ENCODE results near the gene S100A7A. TPM values are rescaled to one million over a fixed set of nuclear protein-coding genes. Genes with fewer than 3 reads are reported as not detected.

Gene S100A7A
- not detected for total RNA-seq

DNA sequence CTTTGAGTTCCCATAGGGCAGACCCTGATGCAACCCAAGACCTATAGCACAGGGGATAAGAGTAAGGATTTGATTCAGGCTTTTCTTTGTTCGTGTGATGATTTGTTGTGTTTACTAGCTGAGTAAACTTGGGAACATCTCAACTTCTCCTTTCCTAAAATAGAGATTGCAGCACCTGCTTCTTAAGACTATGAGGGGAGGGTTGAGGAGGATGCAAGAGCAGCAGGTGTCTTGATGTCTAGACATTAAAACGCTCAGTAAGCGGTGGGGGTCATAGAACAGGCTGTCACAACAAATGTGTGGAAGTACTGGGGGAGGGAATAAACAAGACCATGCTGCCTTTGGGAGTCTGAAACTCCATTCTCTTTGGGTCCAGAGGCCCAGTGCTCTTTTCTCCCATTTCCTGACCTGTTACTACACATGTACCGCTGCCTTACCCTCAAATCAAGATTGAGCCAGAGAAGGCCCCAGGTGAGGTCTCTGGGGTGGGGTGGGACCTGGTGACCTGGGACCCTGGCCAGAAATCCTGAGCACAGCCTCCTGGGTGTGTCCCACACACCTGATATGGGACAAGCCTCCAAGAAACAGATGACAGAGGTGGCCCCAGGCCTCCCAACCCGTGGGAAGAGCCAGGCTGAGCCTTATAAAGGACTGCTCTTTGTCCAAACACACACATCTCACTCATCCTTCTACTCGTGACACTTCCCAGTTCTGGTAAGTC is at the start of gene S100A7A:
S100A7A (plus strand) TSS at position 671 of the 721 bp plus-strand sequence. CDS start 1,563 bp downstream, outside the sequence.
- DNase-seq (ENCODE audit: low spot score), result no peak
- no peak for ATAC-seq

DNA sequence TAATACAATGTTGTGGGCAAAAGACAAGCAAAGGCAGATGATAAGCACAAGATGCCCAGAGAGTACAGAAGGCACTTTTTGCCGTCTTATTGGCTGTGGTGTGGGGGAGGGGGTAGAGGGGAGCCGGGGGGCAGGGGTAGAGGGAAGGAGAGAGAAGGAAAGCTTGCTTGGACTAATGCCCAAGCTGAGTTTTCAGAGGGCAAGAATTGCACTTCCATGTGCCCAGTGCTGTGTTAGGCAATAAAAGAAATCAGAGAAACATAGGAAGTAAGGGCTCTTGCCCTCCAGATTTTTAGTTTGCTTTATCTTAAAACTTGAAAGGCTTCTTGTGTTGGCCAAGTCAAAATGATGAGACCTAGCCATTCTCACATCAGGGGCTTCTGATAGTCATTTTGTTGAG is 49.2 kb upstream of the S100A7A start:
- no peak for ATAC-seq
- no peak for DNase-seq (ENCODE audit: low spot score)

- DNase-seq (ENCODE audit: low spot score) (no peak), ATAC-seq (no peak)
Observed at GRCh38 chr1:153368495-153368894, 47.8 kb upstream of the S100A7A start.

GRCh38 chr1:153370146-153370545 is 46.2 kb upstream of the S100A7A start:
- DNase-seq (ENCODE audit: low spot score) (no peak), ATAC-seq (no peak)

DNA sequence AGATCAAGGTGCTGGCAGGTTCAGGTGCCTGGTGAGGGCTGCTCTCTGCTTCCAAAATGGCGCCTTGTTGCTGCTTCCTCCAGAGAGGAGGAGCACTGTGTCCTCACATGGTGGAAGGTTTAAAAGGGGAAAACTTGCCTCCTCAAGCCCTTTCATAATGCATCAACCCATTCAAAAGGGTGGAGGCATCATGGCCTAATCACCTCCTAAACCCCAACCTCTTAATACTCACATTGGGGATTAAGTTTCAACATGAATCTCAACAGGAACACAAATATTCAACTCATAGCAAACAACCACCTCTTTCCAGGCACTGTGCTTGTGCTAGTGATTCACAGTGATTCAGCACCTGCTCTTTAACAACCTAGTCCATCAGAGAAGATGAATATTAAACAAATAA is 45.1 kb upstream of the S100A7A start:
- no peak for DNase-seq (ENCODE audit: low spot score)
- ATAC-seq, result no peak

DNA sequence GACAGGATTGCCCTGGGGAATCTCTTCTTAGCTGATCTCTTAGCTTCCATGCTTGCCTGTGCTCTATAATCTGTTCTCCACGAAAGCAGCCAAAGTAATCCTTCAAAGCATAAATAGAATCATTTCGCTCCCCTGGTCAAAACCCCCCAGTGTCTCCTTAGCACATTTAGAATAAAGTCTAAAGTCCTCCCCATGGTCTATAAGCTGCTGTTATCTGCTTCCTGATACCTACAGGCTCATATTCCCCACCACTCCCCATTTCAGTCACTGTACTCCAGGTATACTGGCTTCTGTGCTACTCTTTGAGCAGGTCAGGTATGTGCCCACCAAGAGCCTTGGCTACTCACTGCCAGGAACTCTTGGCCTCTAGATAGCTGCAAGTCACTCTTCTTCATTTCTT is 43.7 kb upstream of the S100A7A start:
- DNase-seq (ENCODE audit: low spot score) (no peak), ATAC-seq (no peak)

DNA sequence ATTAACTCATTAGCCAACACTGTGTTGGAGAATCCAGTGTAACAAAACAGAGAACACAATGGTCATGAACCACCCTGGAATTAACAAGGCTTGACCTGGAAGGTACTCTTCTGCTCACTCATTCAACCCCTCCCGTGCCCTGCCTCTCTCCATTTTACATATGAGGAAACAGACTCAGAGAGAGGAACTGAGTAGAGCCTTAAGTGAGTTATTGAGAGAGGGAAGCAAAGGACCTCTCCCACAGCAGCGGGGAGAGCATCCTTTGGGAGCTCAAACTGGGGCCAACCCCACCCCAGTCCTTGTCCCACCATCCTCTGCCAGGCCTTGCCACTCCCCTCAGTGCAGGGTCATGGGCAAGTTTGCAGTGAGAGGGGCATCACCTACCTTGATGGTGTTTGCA is 42.2 kb upstream of the S100A7A start:
- DNase-seq (ENCODE audit: low spot score) (peak; percentile 45), ATAC-seq (no peak)

GRCh38 chr1:153375511-153375910 is 40.8 kb upstream of the S100A7A start, which contains the start of gene S100A12:
TSS of gene S100A12 (minus strand) at chr1:153375621. CDS start at chr1:153374592, 1,029 bp downstream.
- ATAC-seq (no peak), DNase-seq (ENCODE audit: low spot score) (peak; percentile 39)

GRCh38 chr1:153379591-153379990 is 36.7 kb upstream of the S100A7A start:
- ATAC-seq (no peak), DNase-seq (ENCODE audit: low spot score) (no peak)

GRCh38 chr1:153380711-153381110 is 35.6 kb upstream of the S100A7A start:
- ATAC-seq (no peak), DNase-seq (ENCODE audit: low spot score) (peak; percentile 30)

- peak; percentile 35 for DNase-seq (ENCODE audit: low spot score)
Observed at GRCh38 chr1:153384958-153385580, 31.3 kb upstream of the S100A7A start.

GRCh38 chr1:153386500-153386901 is 29.8 kb upstream of the S100A7A start:
- peak; percentile 34 for ATAC-seq

More at GRCh38 chr1:153384958-153385580, 31.3 kb upstream of the S100A7A start:
- ATAC-seq, result no peak

GRCh38 chr1:153387001-153387400 is 29.3 kb upstream of the S100A7A start:
- ATAC-seq (no peak), DNase-seq (ENCODE audit: low spot score) (no peak)

More at GRCh38 chr1:153386500-153386901, 29.8 kb upstream of the S100A7A start:
- DNase-seq (ENCODE audit: low spot score), result peak; percentile 49

DNA sequence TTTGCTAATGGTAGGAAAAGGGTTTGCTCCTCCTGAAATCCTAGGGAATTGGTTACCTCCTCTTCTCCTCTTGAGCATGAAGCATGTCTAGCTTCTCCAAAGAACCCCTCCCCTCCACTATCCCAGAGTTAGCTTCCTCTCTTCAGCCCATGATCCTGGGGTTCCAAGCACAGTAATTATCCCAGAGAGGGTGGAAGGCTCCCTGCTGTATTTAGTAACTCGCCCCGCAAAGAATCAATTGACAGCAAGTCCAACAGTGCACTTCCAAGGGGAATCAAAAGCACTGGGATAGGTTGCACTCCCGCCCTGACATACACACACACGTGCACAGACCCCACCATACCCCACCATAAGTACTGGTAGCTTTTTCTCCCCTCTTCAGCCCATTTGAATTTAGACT is 28.5 kb upstream of the S100A7A start:
- peak; percentile 41 for DNase-seq (ENCODE audit: low spot score)
- ATAC-seq, result no peak

- ATAC-seq, result no peak
- DNase-seq (ENCODE audit: low spot score), result no peak
Observed at GRCh38 chr1:153389401-153389800, 26.9 kb upstream of the S100A7A start.

DNA sequence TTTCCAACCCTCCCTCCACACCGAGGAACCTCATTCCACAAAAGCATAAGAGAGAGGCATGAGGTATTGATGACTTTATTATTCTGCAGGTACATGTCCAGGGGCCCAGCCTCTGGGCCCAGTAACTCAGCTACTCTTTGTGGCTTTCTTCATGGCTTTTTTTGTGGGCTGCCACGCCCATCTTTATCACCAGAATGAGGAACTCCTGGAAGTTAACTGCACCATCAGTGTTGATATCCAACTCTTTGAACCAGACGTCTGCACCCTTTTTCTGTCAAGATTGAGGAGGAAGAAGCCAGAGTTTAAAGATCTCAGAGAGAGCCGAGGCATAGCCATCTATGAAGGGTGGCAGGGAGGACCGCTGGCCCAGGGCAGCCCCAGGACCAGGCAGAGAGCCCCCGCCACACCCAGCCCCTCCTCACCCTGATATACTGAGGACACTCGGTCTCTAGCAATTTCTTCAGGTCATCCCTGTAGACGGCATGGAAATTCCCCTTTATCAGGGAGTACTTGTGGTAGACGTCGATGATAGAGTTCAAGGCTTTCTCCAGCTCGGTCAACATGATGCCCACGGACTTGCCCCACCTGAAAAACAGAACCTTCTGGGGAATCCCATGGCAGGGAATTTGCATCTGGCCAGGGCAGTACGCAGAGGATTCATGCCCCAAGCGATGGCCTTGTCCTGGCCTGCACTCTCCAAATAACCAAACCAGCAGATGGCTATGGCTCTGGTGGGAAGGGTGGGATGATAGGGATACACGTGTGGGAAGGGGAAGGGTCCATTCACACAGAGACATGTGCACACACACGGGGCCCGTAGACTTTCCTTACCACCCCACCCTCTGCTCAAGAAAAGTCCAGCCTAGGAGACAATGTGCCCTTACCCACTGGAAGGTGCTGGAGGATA is 26.1 kb upstream of the S100A7A start:
- DNase-seq (ENCODE audit: low spot score), result peak; percentile 38
- ATAC-seq, result no peak

DNA sequence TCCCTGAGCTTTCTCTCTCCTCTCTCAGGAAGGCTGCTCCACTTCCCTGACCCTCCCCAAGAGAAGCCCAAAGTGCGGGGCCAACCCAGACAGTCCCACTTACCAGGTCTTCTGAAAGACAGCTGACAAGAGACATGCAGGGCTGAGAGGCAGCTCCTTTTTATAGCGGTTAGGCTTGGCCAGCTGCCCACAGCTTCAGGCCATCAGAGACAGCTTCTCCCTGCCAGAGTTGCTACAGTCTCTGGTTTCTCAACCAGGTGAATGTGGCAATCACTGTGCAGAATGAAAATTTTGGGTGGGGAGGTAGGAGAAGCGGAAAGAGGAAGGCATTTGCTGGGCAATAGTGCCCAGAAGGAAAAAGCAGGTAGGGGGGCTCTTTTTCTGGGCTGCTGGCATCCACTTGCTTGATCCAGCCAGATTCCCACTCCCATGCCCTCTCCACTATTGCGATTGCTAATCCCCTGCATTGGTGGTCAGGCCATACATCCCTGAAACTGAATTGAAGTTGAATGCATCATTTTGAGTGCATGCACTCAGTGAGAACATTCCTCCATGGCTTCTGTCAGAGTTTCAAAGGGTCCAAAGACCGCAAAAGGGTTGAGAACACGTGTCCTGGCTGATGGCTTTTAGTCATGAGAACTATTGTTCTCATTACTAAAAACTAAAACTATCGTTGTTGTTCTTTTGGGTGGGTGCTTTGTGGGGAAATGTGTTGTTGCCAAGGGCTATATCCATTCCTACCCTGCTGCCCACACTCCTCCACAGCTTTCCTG is 25.2 kb upstream of the S100A7A start, which contains the start of gene S100A8:
S100A8 (minus strand) TSS at position 136 of the 773 bp plus-strand sequence. CDS start 538 bp downstream, outside the sequence.
- ATAC-seq (peak; percentile 85), DNase-seq (ENCODE audit: low spot score) (peak; percentile 81)

- ATAC-seq (no peak), DNase-seq (ENCODE audit: low spot score) (no peak)
Observed at GRCh38 chr1:153392258-153392657, 24.1 kb upstream of the S100A7A start.

GRCh38 chr1:153392822-153393221 is 23.5 kb upstream of the S100A7A start:
- ATAC-seq (no peak), DNase-seq (ENCODE audit: low spot score) (no peak)

GRCh38 chr1:153393926-153394325 is 22.4 kb upstream of the S100A7A start:
- ATAC-seq, result no peak
- peak; percentile 48 for DNase-seq (ENCODE audit: low spot score)
